PC-9 (cell line): ENCODE results near the gene ORC4. TPM values are rescaled to one million over a fixed set of nuclear protein-coding genes. Genes with fewer than 3 reads are reported as not detected.

Source experiments
- BruUV-seq: library from RNA; stranded (reverse); fragments of 400-500 nt; replicated peaks from 2 replicates; lab custom pipeline; 2021; lab: Mats Ljungman, UMichigan
- CTCF ChIA-PET: fragments of 300-600 bp; sonication (Branson Sonifier 250); formaldehyde crosslinking; loops from one replicate; lab custom pipeline; 2022; ENCODE audit warnings: antibody characterized with exemption; lab: Charles Lee
- POLR2A ChIA-PET: fragments of 300-600 bp; sonication (Branson Sonifier 250); formaldehyde crosslinking; loops from one replicate; lab custom pipeline; 2022; ENCODE audit warnings: antibody characterized with exemption; ENCODE audit not compliant: unreplicated experiment; lab: Charles Lee
- DNase-seq, 2 experiments: peaks; one replicate each; pipeline versions ENCODE4 v3.0.0 to v3.0.0-alpha.2; 2015 to 2022; ENCODE audit warnings: mixed read lengths in 1 of 2
- H2AFZ ChIP-seq: fragments of 200-600 bp; sonication (generic); 2 replicates; pipeline ENCODE4 v1.8.1; 2017; ENCODE audit warnings: antibody characterized with exemption
- H3F3A ChIP-seq: fragments of 200-600 bp; sonication (generic); 2 replicates; pipeline ENCODE4 v1.8.1; 2017; ENCODE audit warnings: antibody characterized with exemption, mild to moderate bottlenecking, low read depth; ENCODE audit not compliant: insufficient read depth
- H3K27ac ChIP-seq: fragments of 200-600 bp; sonication (generic); 2 replicates; pipeline ENCODE4 v1.6.1; 2016; ENCODE audit warnings: mixed run types
- H3K27me3 ChIP-seq: fragments of 200-600 bp; sonication (generic); 2 replicates; pipeline ENCODE4 v1.6.1; 2016; ENCODE audit warnings: low read depth, mixed run types; ENCODE audit not compliant: insufficient read depth
- H3K36me3 ChIP-seq: fragments of 200-600 bp; sonication (generic); 2 replicates; pipeline ENCODE4 v1.6.1; 2016; ENCODE audit warnings: low read depth, mixed run types
- H3K4me1 ChIP-seq: fragments of 200-600 bp; sonication (generic); replicated peaks from 2 replicates; pipeline ENCODE4 v1.6.1; 2016; ENCODE audit warnings: mixed run types; ENCODE audit not compliant: insufficient read depth
- H3K4me2 ChIP-seq: fragments of 200-600 bp; sonication (generic); 2 replicates; pipeline ENCODE4 v1.6.1; 2017; ENCODE audit warnings: mixed run types
- H3K4me3 ChIP-seq: fragments of 200-600 bp; sonication (generic); 2 replicates; pipeline ENCODE4 v1.6.1; 2016; ENCODE audit warnings: mixed run types
- H3K79me2 ChIP-seq: fragments of 200-600 bp; sonication (generic); 2 replicates; pipeline ENCODE4 v1.6.1; 2017; ENCODE audit warnings: low read depth, mixed run types
- H3K9me2 ChIP-seq: fragments of 200-600 bp; sonication (generic); 2 replicates; pipeline ENCODE4 v1.8.1; 2017; ENCODE audit warnings: mild to moderate bottlenecking; ENCODE audit not compliant: insufficient read depth
- H3K9me3 ChIP-seq: fragments of 200-600 bp; sonication (generic); 2 replicates; pipeline ENCODE4 v1.8.1; 2016; ENCODE audit warnings: low read depth; ENCODE audit not compliant: insufficient read depth
- H4K20me1 ChIP-seq: fragments of 200-600 bp; sonication (generic); 2 replicates; pipeline ENCODE4 v1.8.1; 2017; ENCODE audit not compliant: insufficient read depth
- EZH2 ChIP-seq: fragments of 200-600 bp; sonication (generic); IDR thresholded peaks from 2 replicates; pipeline ENCODE4 v1.8.0; 2017; ENCODE audit warnings: antibody characterized with exemption, low read depth
- intact Hi-C: fragments of 100-400 bp; cut with micrococcal nuclease; formaldehyde crosslinking; loops from one replicate; pipeline ENCODE4 v1.10.0; 2022; ENCODE audit not compliant: unreplicated experiment
- total RNA-seq: library from RNA; stranded (reverse); gene quantifications from 2 replicates; pipeline ENCODE4 v1.2.3, GENCODE V29; 2021
- TF ChIP-seq, protein P1 (sequence below): fragments of 200-600 bp; sonication (generic); conservative IDR thresholded peaks from 2 replicates; pipeline ENCODE4 v1.6.1; 2017; ENCODE audit warnings: mixed run types, antibody characterized with exemption, mild to moderate bottlenecking, moderate library complexity

The ORC4 gene
- total RNA-seq, 1 experiment from 2014 or later: 44.2 TPM

DNA sequence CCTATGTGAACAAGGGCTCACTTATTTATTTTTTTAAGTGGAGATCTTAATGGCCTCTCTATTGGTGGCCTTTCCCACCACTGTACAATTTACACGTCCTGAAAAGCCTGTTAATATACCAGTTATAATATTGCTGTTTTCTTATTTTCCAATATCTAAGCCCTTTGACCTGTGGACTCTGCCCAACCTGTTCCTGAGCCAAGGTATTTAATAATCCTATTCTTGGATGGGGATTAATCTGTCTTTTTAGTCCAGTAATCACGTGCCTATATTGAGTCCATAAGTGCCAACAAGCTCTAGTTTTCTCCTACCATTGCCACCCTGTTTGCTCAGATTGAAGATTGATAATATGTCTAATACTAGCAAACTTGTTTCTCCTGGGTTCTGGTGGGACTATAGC, 43.1 kb upstream of the ORC4 start:
- TF ChIP-seq, protein P1, sequence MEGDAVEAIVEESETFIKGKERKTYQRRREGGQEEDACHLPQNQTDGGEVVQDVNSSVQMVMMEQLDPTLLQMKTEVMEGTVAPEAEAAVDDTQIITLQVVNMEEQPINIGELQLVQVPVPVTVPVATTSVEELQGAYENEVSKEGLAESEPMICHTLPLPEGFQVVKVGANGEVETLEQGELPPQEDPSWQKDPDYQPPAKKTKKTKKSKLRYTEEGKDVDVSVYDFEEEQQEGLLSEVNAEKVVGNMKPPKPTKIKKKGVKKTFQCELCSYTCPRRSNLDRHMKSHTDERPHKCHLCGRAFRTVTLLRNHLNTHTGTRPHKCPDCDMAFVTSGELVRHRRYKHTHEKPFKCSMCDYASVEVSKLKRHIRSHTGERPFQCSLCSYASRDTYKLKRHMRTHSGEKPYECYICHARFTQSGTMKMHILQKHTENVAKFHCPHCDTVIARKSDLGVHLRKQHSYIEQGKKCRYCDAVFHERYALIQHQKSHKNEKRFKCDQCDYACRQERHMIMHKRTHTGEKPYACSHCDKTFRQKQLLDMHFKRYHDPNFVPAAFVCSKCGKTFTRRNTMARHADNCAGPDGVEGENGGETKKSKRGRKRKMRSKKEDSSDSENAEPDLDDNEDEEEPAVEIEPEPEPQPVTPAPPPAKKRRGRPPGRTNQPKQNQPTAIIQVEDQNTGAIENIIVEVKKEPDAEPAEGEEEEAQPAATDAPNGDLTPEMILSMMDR: no peak
- TF ChIP-seq EZH2: no peak
- no peak overlapping the region for H2AFZ ChIP-seq
- no peaks in the 10 kb centered on the region for H3F3A ChIP-seq
- ChIA-PET POLR2A (no interaction called here), CTCF (no interaction called here)
- no peaks in the 10 kb centered on the region for H4K20me1 ChIP-seq
- no peak overlapping the region for H3K27ac ChIP-seq
- H3K27me3 ChIP-seq: no peaks in the 10 kb centered on the region
- H3K36me3 ChIP-seq: no peaks in the 10 kb centered on the region
- H3K4me3 ChIP-seq: no peak overlapping the region
- no peak for DNase-seq
- intact Hi-C loops: no loop called here
- no peak overlapping the region for H3K4me2 ChIP-seq
- H3K9me3 ChIP-seq: no peaks in the 10 kb centered on the region
- H3K9me2 ChIP-seq: no peaks in the 10 kb centered on the region
- BruUV-seq: no TSS peak
- H3K4me1 ChIP-seq: no peaks in the 10 kb centered on the region
- H3K79me2 ChIP-seq: no peaks in the 10 kb centered on the region

DNA sequence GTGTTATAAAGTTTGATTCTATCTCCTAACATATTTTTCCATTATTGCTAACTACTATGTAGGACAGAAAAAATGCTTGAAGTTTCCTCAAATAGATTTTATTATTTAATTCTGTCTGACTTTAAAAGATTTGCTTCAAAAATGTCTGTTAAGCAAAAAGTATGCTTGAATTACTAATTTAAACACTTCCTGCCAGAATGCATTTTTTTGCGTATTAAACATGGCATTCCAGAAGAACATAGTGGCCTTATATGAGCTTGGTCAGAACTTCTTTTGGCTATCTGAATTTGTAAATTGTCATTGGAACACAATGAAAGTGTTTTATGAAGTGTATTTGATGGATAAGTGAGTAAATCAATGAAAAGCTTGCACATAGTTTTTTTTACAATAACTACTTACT, 38.1 kb upstream of the ORC4 start:
- Histone ChIP-seq H3K9me3 (no peaks in the 10 kb centered on the region), H3K79me2 (no peaks in the 10 kb centered on the region), H3K27me3 (no peaks in the 10 kb centered on the region), H3F3A (no peaks in the 10 kb centered on the region), H2AFZ (no peak overlapping the region), H3K9me2 (no peaks in the 10 kb centered on the region), H3K4me3 (no peak overlapping the region), H4K20me1 (no peaks in the 10 kb centered on the region), H3K36me3 (no peaks in the 10 kb centered on the region), H3K4me1 (no peaks in the 10 kb centered on the region), H3K4me2 (no peak overlapping the region), H3K27ac (no peak overlapping the region)
- CTCF ChIA-PET: no interaction called here
- no TSS peak for BruUV-seq
- TF ChIP-seq, protein P1: no peak
- no peak for TF ChIP-seq EZH2
- POLR2A ChIA-PET: no interaction called here
- intact Hi-C loops: no loop called here
- no peak for DNase-seq

DNA sequence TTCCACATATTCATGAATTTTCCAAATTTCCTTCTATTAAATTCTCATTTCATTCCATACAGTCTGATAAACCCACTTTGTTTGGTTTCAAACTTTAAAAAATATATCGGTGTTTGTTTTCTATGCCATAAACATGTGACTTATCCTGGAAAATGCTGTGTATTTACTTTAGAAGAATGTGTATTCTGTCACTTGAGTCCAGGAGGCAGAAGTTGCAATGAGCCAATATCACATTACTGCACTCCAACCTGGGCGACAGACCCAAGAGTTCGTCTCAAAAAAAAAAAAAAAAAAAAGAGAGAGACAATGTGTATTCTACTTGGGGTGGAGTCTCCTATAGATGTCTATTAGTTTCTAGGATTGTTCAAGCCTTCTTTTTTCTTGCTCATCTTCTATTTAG, 32.1 kb upstream of the ORC4 start:
- BruUV-seq: no TSS peak
- H3K4me3 ChIP-seq: no peak overlapping the region

More for the DNA sequence above, 32.1 kb upstream of the ORC4 start:
- TF ChIP-seq EZH2: no peak
- TF ChIP-seq, protein P1: no peak
- ChIA-PET CTCF (no interaction called here), POLR2A (no interaction called here)
- no peaks in the 10 kb centered on the region for H3K9me2 ChIP-seq
- H3K36me3 ChIP-seq: no peaks in the 10 kb centered on the region
- H2AFZ ChIP-seq: no peak overlapping the region
- no peaks in the 10 kb centered on the region for H3K9me3 ChIP-seq
- no peak for DNase-seq
- no peaks in the 10 kb centered on the region for H3K27me3 ChIP-seq
- H3K27ac ChIP-seq: no peak overlapping the region
- intact Hi-C loops: no loop called here
- H3K4me1 ChIP-seq: no peaks in the 10 kb centered on the region
- H3F3A ChIP-seq: 0 out of 2 replicates have a peak, but pooled peaks cover 3% of the 10 kb centered on the region
- no peaks in the 10 kb centered on the region for H4K20me1 ChIP-seq
- no peak overlapping the region for H3K4me2 ChIP-seq
- H3K79me2 ChIP-seq: no peaks in the 10 kb centered on the region
